ENCODE data around the gene ZNF662.
A peak's percentile ranks its signal among the peaks of the same experiment; 100 is the strongest.

ZNF662 gene

DNA sequence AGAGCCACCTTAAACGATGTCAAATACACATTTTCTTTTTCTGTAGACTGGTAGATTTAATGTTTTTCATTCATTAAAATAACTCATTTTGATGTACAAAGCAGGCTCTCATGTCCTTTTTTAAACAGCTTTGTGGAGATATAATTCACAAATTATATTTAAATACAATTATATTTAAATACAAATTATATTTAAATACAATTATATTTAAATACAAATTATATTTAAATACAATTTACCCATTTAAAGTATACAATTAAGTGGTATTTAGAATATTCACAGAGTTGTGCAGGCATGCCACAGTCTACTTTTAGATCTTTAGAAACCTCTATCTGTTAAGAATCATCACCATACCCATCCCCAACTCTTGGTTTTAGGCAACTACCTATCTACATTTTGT, 36.8 kb downstream of the ZNF662 start:
- DNase-seq = no peak

DNA sequence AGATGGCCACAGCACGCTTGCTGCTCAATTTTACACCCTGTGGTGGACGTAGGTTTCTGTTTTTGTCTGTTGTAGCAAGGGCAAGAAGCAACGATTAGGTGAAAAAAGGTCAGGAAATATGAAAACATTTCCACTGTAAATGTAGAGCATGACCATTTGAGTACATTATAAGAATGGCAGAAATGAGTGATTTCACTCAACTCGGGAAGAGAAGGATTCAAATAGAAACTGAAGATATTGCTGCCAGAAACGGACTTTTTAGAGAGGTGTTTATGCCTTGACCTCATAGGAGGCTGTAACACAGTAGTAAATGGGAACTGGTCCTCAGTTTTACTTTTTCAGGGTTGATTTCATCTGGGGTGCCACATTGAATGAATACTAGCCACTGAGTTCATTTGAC, 40.1 kb downstream of the ZNF662 start:
- DNase-seq = no peak

DNA sequence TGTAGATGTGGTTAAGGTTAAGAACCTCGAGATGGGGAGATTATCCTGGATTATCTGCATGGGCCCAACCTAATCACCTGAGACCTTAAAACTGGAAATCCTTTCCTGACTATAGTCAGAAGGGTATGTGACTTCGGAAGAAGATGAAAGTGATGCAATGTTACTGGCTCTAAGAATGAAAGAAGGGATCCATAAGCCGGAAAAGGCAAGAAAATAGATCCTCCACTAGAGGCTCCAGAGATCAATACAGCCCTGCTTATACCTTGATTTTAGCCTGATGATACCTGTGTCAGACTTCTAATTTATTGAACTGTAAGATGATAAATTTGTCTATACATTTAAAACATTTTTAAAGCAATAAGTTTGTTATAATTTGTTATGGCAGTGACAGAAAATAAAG, 51.6 kb downstream of the ZNF662 start:
- no peak for DNase-seq

DNA sequence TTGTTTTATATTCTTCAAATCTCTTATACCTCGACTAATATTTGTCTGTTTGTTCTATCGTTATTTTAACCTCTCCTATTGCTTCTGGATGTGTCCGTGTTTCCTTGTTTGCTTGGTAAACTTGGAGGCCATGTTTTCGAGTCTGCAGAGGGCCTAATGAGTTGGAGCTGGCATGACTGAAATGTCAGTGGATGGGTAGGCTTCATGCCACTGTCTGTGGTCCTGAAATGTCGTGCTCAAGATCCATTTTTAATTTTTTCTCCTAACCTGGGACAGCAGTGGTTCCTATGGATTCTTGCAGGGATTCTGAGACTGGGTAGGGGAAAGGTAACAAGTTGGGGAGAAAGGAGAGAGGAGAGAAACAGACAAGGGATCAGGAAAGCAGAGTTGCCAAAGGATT, 54.3 kb downstream of the ZNF662 start:
- DNase-seq = no peak

DNA sequence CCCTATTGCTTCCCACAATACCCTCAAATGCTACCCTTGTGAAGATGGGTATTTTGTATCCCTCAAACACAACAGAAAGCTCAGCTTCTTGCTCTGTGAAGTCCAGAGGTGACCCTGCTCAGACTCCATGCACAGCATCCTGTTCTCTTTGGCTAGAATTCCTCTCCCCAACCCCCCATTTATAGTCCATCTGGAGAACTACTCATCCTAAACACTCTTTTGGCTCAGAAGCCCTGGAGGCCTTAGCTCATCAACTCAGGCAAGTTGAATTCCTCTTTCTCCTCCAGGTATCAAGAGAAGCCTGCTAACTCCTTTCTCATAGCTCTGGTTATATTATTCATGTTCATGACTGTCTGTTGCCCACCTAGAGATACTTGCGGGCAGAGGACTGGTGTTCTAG, 54.8 kb downstream of the ZNF662 start:
- no peak for DNase-seq

DNA sequence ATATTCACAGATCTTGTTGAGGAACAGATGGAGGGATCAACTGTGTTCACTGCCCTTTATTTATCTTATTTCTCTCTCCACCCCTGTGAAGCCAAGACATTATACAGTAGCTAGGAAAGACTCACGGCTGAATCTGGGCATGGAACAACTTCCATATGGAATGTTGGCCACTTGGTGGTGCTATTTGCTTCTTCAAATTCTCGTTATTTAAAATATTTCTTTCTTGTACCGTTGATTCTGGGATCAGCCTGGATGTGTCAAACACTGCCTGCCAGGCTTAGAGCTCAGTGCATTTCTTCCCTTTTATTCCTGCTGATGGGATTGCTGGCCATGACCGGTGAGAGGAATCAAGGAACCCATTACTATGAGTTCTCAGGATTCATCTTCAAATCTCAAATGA, 55.7 kb downstream of the ZNF662 start:
- peak; percentile 3 for DNase-seq

DNA sequence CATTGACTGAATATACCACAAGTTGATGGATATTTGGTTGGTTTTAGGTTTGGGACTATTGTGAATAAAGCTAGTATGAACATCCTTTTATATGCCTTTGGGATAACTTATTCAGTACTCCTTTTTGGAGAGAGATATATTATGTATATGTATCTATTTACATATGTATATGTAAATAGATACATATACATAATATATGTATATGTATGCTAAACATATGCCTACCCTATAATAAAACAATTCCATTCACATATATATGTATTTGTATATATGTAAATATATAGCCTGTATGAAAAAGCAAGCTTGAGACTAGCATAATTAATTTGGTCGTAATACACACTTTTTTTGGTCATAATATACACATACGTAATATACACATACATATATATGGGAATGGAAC, 57.3 kb downstream of the ZNF662 start:
- no peak for DNase-seq

DNA sequence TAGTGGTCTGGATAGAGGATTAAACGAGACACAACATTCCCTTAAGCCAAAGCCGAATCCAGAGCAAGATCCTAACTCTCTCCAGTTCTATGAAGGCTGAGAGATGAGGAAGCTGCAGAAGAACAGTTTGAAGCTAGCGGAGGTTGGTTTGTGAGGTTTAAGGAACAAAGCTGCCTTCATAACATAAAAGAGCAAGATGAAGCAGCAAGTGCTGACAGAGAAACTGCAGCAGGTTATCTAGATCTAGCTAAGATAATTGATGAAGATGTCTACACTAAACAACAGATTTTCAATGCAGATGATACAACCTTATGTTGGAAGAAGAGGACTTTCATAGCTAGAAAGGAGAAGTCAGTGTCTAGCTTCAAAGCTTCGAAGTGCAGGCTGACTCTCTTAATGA, 58.3 kb downstream of the ZNF662 start:
- DNase-seq = no peak
